GM12874 (cell line): ENCODE measurements around the gene HBP1.

Source experiments
- CTCF ChIP-seq: IDR thresholded peaks from 2 replicates; pipeline ENCODE4 v1.5.1; 2011; ENCODE audit warnings: low read depth, mild to moderate bottlenecking, control low read depth, low read length, moderate library complexity; ENCODE audit not compliant: insufficient read depth

Gene HBP1

GRCh38 chr7:107196834-107197610, 28.2 kb downstream of the HBP1 start:
- TF ChIP-seq CTCF: no peak

GRCh38 chr7:107201795-107202450, 33.1 kb downstream of the HBP1 start:
- TF ChIP-seq CTCF: peak; percentile 56

- TF ChIP-seq CTCF: no peak
Observed at GRCh38 chr7:107203607-107204006, 34.8 kb downstream of the HBP1 start.

- TF ChIP-seq CTCF: no peak
Observed at GRCh38 chr7:107206136-107206535, 37.3 kb downstream of the HBP1 start.

- no peak for TF ChIP-seq CTCF
Observed at GRCh38 chr7:107206706-107207105, 37.9 kb downstream of the HBP1 start.

- no peak for TF ChIP-seq CTCF
Observed at GRCh38 chr7:107207459-107207858, 38.7 kb downstream of the HBP1 start.

- no peak for TF ChIP-seq CTCF
Observed at GRCh38 chr7:107208024-107208521, 39.3 kb downstream of the HBP1 start.
